Stimulated activated CD8-positive, alpha-beta memory T cell treated with anti-CD3 and anti-CD28 coated beads, Interleukin-12 subunit alpha, Interleukin-12 subunit beta, amount 100 ng/mL, for 1 hour (primary cell): ENCODE data around the gene MAJIN.

ENCODE experiments used
- DNase-seq: peaks from one replicate; pipeline ENCODE4 v3.0.0-alpha.2; 2020; ENCODE audit warnings: low read depth

Gene MAJIN

DNA sequence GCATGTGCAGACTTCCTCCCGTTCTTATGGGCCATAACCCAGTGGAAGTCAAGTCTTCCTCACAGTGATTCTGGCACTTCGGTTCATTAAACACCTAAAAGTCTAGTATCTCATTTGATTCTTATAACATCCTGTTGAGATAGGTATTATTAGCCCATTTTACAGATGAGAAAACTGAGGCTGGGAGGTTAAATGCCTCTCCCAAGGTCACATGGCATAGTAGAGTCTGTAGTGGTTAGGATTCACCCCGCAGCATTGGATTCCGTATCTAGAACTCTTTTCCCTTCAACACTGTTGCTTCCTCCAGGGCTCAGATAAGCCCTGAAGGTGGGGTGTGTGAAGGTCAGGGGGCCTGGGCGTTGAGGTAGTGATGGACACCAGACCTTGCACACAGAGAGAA lies 39.6 kb downstream of the MAJIN start:
- no peak for DNase-seq

GRCh38 chr11:64931290-64931689 lies 40.6 kb downstream of the MAJIN start:
- no peak for DNase-seq

- no peak for DNase-seq
These were observed 41.6 kb downstream of the MAJIN start for GRCh38 chr11:64930340-64930739.

- DNase-seq = no peak
These were observed 42.3 kb downstream of the MAJIN start for GRCh38 chr11:64929625-64930024.

DNA sequence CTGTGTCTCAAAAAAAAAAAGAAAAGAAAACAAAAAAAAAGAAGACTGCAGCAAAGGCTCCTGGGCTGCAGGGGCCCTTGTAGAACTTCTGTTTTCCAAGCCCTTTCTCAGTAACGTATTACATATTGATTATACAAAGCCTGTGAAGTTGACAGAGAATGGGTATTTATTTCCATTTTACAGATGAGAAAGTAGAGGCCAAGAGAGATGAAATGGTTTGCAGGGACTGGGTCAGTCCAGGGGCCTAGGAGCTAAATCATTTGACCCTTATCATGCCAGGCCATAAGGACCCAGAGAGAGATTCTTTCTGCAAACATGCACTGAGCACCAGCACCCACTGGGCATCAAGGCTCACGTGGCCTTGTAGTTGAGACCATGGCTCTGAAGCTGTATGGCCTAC lies 43.0 kb downstream of the MAJIN start:
- no peak for DNase-seq

- no peak for DNase-seq
These were observed 45.2 kb downstream of the MAJIN start for GRCh38 chr11:64926689-64927088.

DNA sequence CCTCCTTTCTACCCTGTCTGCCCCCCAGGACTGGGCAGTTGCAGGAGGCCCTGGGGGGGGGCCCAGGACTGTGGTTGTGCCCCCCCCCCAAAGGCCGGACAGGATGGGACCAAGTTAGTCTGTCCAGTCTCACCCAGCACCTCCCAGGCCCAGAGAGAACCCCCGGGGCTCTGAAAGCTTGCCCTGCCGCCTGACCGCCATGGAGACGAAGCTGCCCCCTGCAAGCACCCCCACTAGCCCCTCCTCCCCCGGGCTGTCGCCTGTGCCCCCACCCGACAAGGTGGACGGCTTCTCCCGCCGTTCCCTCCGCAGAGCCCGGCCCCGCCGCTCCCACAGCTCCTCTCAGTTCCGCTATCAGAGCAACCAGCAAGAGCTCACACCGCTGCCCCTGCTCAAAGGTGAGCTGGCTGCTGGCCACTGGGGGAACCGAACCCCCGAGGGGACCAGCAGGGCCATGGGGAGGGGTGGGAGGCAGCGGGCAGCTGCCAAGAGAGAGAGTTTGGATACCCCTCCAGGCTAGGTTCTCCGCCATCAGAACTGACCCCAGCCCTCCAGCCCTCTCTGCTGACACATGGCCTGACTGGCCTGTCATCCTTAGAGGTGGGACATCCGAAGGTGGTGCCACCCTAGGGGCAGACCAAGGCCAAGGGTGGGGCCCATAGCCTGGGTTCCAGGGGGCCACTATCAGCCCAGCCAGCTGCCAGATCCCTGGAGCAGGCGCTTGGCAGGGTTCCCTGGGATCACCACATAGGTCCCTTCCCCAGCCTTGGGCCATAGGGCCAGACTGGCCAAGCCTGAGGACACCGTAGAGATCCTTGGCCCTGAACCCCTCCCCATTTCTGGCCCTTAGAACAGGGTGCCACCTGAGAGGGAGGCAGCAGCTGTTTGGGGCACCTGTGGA lies 46.1 kb downstream of the MAJIN start:
- no peak for DNase-seq

DNA sequence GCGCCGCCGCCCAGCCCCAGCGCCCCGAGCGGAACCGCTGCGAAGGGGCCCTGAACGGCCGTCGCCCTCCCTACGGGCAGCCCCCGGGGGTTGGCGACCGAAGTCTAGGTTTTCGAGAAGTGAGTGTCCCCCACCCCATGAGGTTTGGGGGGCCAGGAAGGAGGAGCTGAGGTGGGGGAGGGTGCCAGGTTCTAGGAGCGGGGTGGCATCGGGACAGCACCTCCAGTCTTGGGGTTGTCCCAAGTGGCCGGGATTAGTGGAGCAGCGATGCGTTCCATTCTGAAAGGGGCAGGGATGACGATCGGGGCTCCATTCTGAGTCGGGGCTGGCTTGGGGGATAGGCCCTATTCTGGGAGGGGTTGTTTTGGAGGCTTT lies 47.0 kb downstream of the MAJIN start:
- no peak for DNase-seq

- DNase-seq = peak; percentile 81
These were observed 47.7 kb downstream of the MAJIN start, which contains the start of gene PPP2R5B for GRCh38 chr11:64923944-64924909. Gene PPP2R5B (plus strand): TSS chr11:64924689. CDS start chr11:64925735, 1,046 bp downstream.

DNA sequence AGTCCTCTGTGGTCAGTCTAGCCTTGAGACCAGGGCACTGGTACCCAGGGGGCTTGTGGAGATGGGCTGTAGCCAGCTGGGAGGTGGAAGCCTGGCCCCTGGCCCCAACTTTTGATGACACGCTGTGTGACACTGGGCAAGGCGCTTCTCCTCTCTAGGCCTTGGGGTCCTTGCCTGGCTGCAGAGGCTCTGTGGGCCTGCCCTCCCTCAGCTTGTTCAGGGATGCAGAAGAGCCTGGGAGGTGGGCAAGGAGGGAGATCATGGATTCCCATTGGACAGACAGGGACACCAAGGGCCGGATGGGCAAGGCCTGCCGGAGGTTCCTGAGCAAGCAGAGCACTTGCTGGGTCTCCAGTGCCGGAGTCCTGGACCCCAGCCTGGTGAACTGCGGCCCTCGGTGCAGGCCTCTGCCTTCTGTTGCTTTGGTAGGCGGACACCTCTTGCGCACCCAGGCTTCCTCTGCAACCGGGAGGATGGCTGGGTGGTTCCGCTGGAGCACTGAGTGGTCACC lies 48.7 kb downstream of the MAJIN start:
- DNase-seq = no peak

DNA sequence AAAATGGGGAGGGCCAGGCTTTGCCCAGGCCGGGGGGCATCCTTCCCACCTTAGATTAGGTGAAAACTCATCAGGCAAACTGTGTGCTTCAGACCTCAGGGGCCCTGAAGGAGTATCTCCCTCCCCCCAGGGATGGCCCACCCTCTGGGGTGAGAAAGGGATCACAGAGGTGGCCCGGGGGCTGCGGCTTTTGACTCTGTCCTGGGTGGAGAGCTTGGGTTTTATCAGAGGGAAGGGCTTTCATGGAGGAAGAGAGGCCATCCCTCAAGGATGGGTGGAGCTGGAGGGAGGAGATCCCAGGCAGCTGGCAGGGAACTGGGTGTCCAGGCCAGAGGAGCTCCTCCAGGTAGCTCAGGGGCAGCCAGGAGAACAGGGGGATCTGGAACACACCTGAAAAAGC lies 50.5 kb downstream of the MAJIN start:
- DNase-seq = no peak

DNA sequence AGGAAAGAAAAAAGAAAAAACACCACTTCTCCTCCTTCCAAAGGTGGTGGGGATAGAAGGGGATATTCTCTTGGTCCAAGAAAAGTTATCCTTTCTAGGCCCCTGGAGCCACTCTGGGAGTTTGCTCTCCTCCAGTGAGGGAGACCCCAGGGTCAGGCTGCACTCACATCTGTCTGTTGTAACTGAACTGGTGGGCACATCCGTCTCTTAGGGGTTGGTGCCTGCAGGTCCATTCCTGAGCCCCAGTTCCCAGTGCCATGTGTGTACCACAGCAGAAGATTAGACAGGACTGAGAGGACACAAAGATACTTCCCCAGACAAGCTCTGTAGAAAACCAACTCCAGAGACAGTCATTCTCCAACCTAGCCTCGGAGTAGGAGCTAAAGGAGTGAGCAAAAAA lies 51.8 kb downstream of the MAJIN start:
- no peak for DNase-seq

- no peak for DNase-seq
These were observed 52.3 kb downstream of the MAJIN start for GRCh38 chr11:64919627-64920026.

DNA sequence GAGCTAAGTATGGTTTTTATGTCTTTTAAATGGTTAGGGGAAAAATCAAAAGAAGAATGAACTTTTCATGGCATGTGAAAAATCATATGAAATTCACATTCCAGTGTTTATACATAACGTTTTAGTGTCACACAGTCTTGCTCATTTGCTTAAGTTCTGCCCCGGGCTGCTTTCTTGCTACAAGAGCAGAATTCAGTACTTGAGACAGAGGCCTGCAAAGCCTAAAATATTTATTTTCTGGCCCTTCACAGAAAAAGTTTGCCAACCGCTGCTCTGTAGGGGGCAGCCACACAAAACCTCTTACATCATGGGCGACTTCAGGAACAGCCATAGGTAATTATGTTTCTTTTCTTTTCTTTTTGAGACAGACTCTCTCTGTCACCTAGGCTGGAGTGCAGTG lies 53.9 kb downstream of the MAJIN start:
- DNase-seq = no peak

DNA sequence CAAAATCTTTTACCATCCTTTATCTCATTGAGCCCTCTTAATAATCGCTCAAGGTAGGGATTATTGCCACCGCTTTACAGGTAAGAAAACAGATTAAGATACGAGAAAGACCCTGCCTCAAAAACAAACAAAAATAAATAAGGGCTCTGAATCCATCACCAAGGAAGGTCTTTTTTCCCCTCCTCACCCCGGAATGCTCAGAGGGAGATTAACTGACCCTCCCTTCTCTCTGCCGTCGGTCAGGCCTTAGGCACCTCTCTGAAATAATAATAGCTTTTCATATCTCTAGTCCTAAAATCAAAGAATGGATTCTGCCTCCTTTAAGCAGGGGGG lies 54.3 kb downstream of the MAJIN start:
- no peak for DNase-seq

GRCh38 chr11:64916775-64917662 lies 54.9 kb downstream of the MAJIN start, which contains the start of gene ATG2A:
Gene ATG2A (minus strand): TSS chr11:64917209. CDS start chr11:64917135, 74 bp downstream.
- peak; percentile 97 for DNase-seq

DNA sequence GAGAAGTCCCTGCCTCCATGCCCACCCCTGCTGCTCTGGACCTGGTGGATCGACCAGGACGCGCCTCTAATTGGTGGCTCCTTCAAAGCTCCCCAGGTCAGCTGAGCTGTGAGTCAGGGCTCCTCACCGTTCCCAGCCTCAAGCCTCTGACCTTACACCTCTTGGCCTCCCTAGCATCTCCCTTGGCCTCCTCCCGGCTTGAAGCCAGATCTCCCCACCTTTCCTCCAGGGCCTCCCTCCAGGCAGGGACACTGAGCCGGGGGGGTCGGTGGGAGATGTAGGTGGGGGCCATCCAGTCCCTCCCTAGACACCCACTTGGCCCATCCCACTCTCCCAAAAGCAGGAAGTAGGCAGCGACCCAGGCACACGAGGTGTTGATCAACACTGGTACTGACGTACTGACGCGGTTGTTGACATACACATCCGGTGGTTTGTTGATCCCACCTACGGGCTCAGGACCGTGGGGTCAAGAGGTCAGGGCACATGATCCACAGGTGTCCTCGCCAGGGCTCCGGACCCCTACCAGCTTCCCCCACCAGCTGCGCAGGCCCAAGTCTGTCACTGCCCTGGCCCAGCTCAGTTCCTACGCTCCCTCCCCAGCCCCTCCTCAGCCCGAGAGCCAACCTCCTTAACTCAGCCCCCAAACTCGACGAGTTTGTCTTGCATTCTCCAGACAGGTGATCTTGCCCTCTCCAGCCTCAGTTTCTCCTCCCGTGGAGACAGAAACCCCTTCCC lies 55.7 kb downstream of the MAJIN start:
- DNase-seq = no peak

DNA sequence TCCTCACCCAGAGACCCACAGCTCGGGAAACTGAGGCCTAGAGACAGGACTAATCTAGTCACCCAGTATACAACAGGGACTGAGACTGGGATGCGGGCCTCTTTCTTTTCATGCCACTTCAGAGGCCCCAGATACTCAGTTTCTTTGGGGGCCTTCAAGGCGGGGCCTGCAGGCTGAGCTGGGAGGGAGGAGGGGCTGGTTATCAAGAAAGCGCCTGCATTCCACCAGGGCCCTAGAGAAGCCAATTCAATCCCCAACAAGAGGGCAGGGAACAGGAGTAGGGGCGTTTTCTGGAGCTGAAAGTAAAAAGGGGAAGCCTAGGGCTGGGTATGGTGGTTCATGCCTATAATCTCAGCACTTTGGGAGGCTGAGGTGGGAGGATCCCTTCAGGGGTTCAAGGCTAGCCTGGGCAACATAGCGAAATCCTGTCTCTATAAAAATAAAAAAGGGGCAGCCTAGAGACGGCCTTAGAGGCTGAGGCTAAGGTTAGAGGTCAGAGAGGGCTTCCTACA lies 56.5 kb downstream of the MAJIN start:
- DNase-seq = no peak

- DNase-seq = no peak
These were observed 57.8 kb downstream of the MAJIN start for GRCh38 chr11:64914123-64914522.

DNA sequence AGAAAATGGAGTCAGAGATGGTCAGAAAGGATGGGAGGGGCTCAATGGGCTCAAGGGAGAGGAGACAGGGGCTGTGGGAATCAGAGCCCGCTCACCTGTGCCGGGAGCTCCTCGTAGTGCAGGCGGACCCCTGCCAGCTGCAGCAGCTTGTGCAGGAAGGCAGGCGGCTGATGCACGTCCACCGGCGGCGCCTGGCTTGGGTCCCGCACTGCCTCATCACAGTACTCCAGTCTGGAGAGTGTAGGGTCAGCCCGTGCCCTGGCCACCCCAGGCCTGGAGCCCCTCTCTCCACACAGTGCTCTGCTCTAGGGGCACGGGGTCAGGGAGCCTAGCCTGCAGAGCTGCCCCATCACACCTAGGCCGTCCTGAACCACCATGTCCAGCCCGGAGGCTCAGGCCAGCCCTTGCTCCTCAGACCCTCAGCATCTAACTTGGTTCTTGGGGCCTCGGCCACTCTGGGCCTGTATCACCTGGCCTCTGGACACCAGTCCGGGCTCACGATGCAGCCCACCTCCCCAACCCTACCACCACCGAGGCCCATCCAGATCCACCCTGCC lies 58.7 kb downstream of the MAJIN start:
- DNase-seq = no peak
